ENCODE measurements around the gene ZBTB7C. TPM values are rescaled to one million over a fixed set of nuclear protein-coding genes. Genes with fewer than 3 reads are reported as not detected.

ZBTB7C gene
- total RNA-seq, 2 experiments from 2014 or later = not detected

GRCh38 chr18:48199399-48199798 lies 209.8 kb downstream of the ZBTB7C start:
- intact Hi-C loops (cut with DNase I, micrococcal nuclease) = no loop called here
- ATAC-seq = no peak
- no peaks in the 10 kb centered on the region for H3K36me3 Mint-ChIP-seq (ENCODE audit: low read depth)
- peaks cover 31% of the 10 kb centered on the region for H3K27me3 Mint-ChIP-seq
- H3K4me3 Mint-ChIP-seq = no peak overlapping the region
- peaks cover 4% of the 10 kb centered on the region for H3K4me1 Mint-ChIP-seq
- no peak overlapping the region for H3K27ac Mint-ChIP-seq
- ChIA-PET POLR2A (no interaction called here), CTCF (no interaction called here)
- no peaks in the 10 kb centered on the region for H3K9me3 Mint-ChIP-seq (ENCODE audit: low read depth)
- DNase-seq = no peak

DNA sequence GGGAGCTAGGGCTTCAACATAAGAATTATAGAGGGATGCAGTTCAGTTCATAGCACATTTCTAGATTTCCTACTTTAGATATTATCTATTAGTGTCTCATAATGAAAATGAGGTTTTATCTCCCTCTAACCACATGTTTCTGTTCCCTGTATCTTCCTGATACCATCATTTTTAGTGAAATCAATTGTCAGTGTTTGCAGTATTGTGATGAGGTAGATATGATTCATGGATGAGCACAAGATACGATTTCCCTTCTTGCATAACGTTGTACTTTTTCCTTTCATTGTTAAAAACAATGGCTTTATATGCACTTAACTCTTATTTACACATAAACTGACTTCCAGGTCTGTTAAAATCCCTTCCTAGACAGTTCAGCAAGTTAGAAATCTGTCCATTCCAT lies 211.4 kb downstream of the ZBTB7C start:
- Mint-ChIP-seq H3K4me3 (no peak overlapping the region), H3K27ac (no peak overlapping the region), H3K4me1 (peaks cover 4% of the 10 kb centered on the region), H3K36me3 (ENCODE audit: low read depth) (no peaks in the 10 kb centered on the region), H3K9me3 (ENCODE audit: low read depth) (no peaks in the 10 kb centered on the region), H3K27me3 (peaks cover 31% of the 10 kb centered on the region)
- ATAC-seq = no peak
- intact Hi-C loops (cut with DNase I, micrococcal nuclease) = no loop called here
- DNase-seq = no peak
- CTCF ChIA-PET = no interaction called here
- POLR2A ChIA-PET = no interaction called here

- POLR2A ChIA-PET = no interaction called here
- no peak for ATAC-seq
- H3K9me3 Mint-ChIP-seq (ENCODE audit: low read depth) = no peaks in the 10 kb centered on the region
Measured at GRCh38 chr18:48195787-48196186, 213.4 kb downstream of the ZBTB7C start.

GRCh38 chr18:48194591-48195181 lies 214.5 kb downstream of the ZBTB7C start:
- no peak for DNase-seq
- Mint-ChIP-seq H3K4me3 (no peak overlapping the region), H3K36me3 (ENCODE audit: low read depth) (no peaks in the 10 kb centered on the region), H3K9me3 (ENCODE audit: low read depth) (no peaks in the 10 kb centered on the region), H3K4me1 (peaks cover 4% of the 10 kb centered on the region), H3K27ac (no peak overlapping the region), H3K27me3 (peaks cover 18% of the 10 kb centered on the region)
- ATAC-seq = no peak
- ChIA-PET CTCF (no interaction called here), POLR2A (no interaction called here)
- intact Hi-C loops (cut with DNase I, micrococcal nuclease) = no loop called here

More at GRCh38 chr18:48195787-48196186, 213.4 kb downstream of the ZBTB7C start:
- Mint-ChIP-seq H3K4me1 (peaks cover 4% of the 10 kb centered on the region), H3K27ac (no peak overlapping the region), H3K4me3 (no peak overlapping the region), H3K36me3 (ENCODE audit: low read depth) (no peaks in the 10 kb centered on the region), H3K27me3 (peaks cover 22% of the 10 kb centered on the region)
- intact Hi-C loops (cut with DNase I, micrococcal nuclease) = no loop called here
- no peak for DNase-seq
- CTCF ChIA-PET = no interaction called here

DNA sequence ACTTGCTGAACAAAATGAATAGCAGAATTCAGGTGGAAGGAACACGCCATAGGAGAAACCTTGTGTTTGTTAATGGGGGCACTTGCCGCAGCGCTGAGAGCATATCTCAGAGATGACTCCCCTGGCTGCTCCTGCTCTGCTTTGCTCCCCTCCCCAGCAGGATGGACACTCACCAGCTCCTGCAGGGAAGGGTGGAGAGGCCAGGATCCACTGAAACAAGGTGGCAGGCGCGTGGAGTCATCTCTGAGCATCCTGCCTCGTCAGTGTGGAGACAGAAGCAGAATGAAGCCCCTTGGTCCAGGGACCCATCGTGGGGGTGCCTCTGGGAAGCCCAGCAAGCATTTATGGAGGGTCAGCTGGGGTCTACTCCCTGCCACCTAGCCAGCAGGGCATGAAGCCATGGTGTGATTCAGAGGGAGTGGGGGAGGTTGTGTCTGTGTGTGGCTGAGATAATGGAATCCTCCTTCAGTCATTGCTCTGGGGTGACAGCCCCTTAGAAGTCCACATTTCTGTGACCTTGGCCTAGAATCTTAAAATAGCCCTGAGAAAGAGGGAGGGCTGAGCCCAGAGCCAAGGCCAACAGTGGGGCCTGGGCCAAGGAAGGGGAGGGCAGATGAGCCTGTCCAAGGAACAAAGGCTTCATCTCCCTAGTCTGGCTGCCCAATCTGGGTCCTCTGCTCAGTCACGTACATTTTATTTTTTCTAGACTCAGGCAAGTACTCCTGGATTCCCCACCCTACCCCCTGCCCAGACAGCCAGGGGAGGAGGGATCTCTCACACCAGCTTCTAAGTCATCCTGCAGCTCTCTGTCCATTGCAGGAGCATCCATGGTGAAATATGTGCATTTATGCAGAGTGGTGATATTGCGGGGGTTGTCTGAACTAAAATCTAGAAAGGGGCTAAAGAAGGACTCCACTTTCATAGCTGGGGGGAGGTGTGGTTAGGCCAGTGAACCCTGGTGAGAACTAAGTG lies 215.4 kb downstream of the ZBTB7C start:
- POLR2A ChIA-PET = no interaction called here
- Mint-ChIP-seq H3K4me3 (no peak overlapping the region), H3K36me3 (ENCODE audit: low read depth) (no peaks in the 10 kb centered on the region), H3K27ac (no peak overlapping the region), H3K4me1 (peaks cover 4% of the 10 kb centered on the region), H3K9me3 (ENCODE audit: low read depth) (no peaks in the 10 kb centered on the region), H3K27me3 (peaks cover 11% of the 10 kb centered on the region)
- intact Hi-C loops (cut with DNase I, micrococcal nuclease) = no loop called here
- DNase-seq = no peak
- ATAC-seq = no peak
- CTCF ChIA-PET = no interaction called here

GRCh38 chr18:48192542-48192941 lies 216.6 kb downstream of the ZBTB7C start:
- DNase-seq (no peak), ATAC-seq (no peak)
- Mint-ChIP-seq H3K27me3 (peaks cover 14% of the 10 kb centered on the region), H3K27ac (no peak overlapping the region), H3K9me3 (ENCODE audit: low read depth) (no peaks in the 10 kb centered on the region), H3K4me1 (no peaks in the 10 kb centered on the region), H3K36me3 (ENCODE audit: low read depth) (no peaks in the 10 kb centered on the region), H3K4me3 (no peak overlapping the region)
- POLR2A ChIA-PET = no interaction called here
- intact Hi-C loops (cut with DNase I, micrococcal nuclease) = no loop called here
- CTCF ChIA-PET = no interaction called here

- Mint-ChIP-seq H3K27ac (no peak overlapping the region), H3K4me3 (no peak overlapping the region), H3K9me3 (ENCODE audit: low read depth) (no peaks in the 10 kb centered on the region), H3K27me3 (peaks cover 13% of the 10 kb centered on the region), H3K4me1 (no peaks in the 10 kb centered on the region), H3K36me3 (ENCODE audit: low read depth) (no peaks in the 10 kb centered on the region)
- ChIA-PET POLR2A (no interaction called here), CTCF (interaction anchor here (0.7 to 1.1 kb wide), 2 partner anchors 44 to 1214 kb away, joined by 3 read pairs; no protein-coding TSS in a partner anchor)
- ATAC-seq = no peak
- DNase-seq = no peak
- intact Hi-C loops (cut with DNase I, micrococcal nuclease) = no loop called here
Measured at GRCh38 chr18:48191494-48191893, 217.7 kb downstream of the ZBTB7C start.

GRCh38 chr18:48190994-48191393 lies 218.2 kb downstream of the ZBTB7C start:
- POLR2A ChIA-PET = no interaction called here
- Mint-ChIP-seq H3K27ac (no peak overlapping the region), H3K4me3 (no peak overlapping the region), H3K4me1 (no peaks in the 10 kb centered on the region), H3K9me3 (ENCODE audit: low read depth) (no peaks in the 10 kb centered on the region), H3K27me3 (peaks cover 12% of the 10 kb centered on the region), H3K36me3 (ENCODE audit: low read depth) (no peaks in the 10 kb centered on the region)
- DNase-seq = no peak
- CTCF ChIA-PET = interaction anchor here (1.1 kb wide), 1 partner anchor 44 kb away, joined by 3 read pairs; no protein-coding TSS in a partner anchor
- no peak for ATAC-seq
- intact Hi-C loops (cut with DNase I, micrococcal nuclease) = no loop called here

DNA sequence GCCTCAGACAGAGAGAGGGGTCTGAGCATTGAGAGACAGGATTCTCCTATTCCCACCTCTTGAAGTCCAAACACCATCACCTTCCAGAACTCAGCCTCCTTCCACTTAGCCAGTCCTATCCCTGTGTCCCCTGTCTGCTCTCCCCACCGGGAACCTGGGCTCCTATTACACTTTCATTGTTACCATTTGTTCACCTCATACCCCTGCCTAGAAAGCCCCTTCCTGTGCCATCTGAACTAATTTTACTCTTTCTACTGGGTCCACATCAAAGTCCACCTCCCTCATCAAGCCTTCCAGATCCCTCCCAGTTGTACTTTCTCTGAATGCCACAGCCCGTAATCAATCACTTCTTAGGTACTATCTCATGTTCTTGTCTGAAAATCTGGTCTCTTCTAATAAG lies 220.6 kb downstream of the ZBTB7C start:
- no peaks in the 10 kb centered on the region for H3K9me3 Mint-ChIP-seq (ENCODE audit: low read depth)
- H3K36me3 Mint-ChIP-seq (ENCODE audit: low read depth) = no peaks in the 10 kb centered on the region
- no peak overlapping the region for H3K4me3 Mint-ChIP-seq
- H3K4me1 Mint-ChIP-seq = no peaks in the 10 kb centered on the region
- intact Hi-C loops (cut with DNase I, micrococcal nuclease) = no loop called here
- ChIA-PET CTCF (no interaction called here), POLR2A (no interaction called here)
- ATAC-seq (no peak), DNase-seq (no peak)
- H3K27me3 Mint-ChIP-seq = peaks cover 15% of the 10 kb centered on the region
- H3K27ac Mint-ChIP-seq = no peak overlapping the region

- Mint-ChIP-seq H3K9me3 (ENCODE audit: low read depth) (no peaks in the 10 kb centered on the region), H3K4me1 (no peaks in the 10 kb centered on the region), H3K27ac (no peak overlapping the region), H3K27me3 (peaks cover 12% of the 10 kb centered on the region), H3K36me3 (ENCODE audit: low read depth) (no peaks in the 10 kb centered on the region), H3K4me3 (no peak overlapping the region)
- ATAC-seq (no peak), DNase-seq (no peak)
- ChIA-PET CTCF (interaction anchor here (0.6 kb wide), 1 partner anchor 153 kb away, joined by 3 read pairs; no protein-coding TSS in a partner anchor), POLR2A (no interaction called here)
- intact Hi-C loops (cut with DNase I, micrococcal nuclease) = no loop called here
Measured at GRCh38 chr18:48186861-48187260, 222.3 kb downstream of the ZBTB7C start.

- no peak overlapping the region for H3K4me3 Mint-ChIP-seq
- ChIA-PET CTCF (no interaction called here), POLR2A (no interaction called here)
- H3K36me3 Mint-ChIP-seq (ENCODE audit: low read depth) = no peaks in the 10 kb centered on the region
- intact Hi-C loops (cut with DNase I, micrococcal nuclease) = no loop called here
- no peaks in the 10 kb centered on the region for H3K4me1 Mint-ChIP-seq
- no peak for ATAC-seq
- no peak for DNase-seq
- H3K27me3 Mint-ChIP-seq = peaks cover 12% of the 10 kb centered on the region
- H3K27ac Mint-ChIP-seq = no peak overlapping the region
- H3K9me3 Mint-ChIP-seq (ENCODE audit: low read depth) = no peaks in the 10 kb centered on the region
Measured at GRCh38 chr18:48186131-48186766, 222.9 kb downstream of the ZBTB7C start.

GRCh38 chr18:48184118-48184517 lies 225.1 kb downstream of the ZBTB7C start:
- DNase-seq = no peak
- Mint-ChIP-seq H3K9me3 (ENCODE audit: low read depth) (no peaks in the 10 kb centered on the region), H3K27ac (no peak overlapping the region), H3K4me3 (no peak overlapping the region), H3K4me1 (no peaks in the 10 kb centered on the region), H3K36me3 (ENCODE audit: low read depth) (no peaks in the 10 kb centered on the region), H3K27me3 (peaks cover 12% of the 10 kb centered on the region)
- ChIA-PET CTCF (no interaction called here), POLR2A (no interaction called here)
- no peak for ATAC-seq
- intact Hi-C loops (cut with DNase I, micrococcal nuclease) = no loop called here

All from activated CD4-positive, alpha-beta T cell treated with anti-CD3 and anti-CD28 coated beads for 36 hours (primary cell).